Measurements from ENCODE around the gene TRIP13.

The TRIP13 gene

DNA sequence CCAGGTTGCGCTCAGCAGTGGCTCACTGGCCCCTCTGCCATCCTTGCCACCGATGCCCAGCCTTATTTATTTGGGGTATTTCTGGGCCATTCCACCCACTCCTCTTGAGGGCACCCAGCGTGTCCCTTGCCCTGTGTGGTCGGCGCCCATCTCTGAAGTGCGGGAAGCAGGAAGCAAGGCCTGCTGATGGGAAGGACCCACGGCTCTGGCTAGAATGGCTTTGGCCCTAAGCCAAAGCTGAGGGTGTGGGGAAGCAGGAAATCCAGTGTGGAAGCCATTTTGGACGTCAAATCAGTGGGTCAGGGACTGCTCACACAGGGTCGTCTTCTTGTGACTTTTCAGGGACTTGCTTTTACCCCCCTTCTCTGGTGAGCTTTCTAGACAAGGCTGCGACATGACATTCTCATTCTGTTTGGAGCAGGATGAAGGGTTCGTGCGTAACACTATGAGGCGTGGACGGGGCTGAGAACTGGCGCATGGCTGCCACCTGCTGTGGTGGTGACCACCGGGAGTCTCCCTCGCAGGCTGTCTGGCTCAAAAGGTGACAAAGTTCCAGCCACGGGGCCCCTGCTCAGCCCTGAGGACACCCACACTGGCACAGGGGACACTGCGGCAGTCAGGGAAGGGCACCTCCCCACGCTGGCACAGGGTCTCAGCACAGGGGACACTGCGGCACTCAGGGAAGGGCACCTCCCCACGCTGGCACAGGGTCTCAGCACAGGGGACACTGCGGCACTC, 65.2 kb downstream of the TRIP13 start:
- FAIRE-seq, result no peak

DNA sequence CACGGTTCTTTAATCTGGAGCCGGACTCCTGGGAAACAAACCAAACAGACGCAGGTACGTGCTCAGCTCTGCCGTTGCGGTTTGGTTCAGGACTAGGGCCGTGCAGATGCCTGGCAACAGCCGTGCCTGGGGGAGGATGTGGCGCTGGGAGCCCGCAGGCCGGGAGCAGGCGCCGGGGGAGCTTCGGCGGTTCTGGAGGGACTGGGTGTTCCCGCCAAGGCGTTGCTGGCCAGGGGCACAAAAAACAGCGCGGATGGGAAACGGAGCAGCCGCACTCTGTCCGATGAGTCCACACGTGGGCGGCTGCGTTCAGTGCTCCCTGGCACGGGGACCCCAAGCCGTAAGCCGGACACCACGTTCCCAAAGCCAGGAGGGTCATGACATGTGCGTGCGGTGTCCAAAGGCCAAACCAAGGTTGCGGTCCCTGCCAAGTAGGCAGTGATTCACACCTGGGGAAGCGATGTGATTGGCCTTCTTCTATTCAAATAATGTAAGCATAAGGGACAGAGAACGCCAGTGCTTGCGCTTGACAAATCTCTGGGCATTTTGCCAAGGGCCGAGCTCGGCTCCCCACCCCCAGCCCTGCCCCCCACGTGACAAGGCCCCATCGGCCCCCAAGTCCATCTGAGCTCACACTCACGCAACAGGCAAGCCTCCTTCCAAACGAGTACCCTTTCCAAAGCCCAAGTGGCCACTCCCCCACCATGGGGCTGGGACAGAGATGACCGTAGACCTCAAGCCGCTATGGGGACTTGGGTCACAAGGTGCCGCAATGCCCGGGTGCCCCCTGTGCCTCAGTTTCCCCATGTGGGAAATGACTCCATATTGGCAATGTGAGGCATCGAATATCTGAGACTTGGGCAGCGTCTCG, 66.3 kb downstream of the TRIP13 start:
- FAIRE-seq, result no peak

DNA sequence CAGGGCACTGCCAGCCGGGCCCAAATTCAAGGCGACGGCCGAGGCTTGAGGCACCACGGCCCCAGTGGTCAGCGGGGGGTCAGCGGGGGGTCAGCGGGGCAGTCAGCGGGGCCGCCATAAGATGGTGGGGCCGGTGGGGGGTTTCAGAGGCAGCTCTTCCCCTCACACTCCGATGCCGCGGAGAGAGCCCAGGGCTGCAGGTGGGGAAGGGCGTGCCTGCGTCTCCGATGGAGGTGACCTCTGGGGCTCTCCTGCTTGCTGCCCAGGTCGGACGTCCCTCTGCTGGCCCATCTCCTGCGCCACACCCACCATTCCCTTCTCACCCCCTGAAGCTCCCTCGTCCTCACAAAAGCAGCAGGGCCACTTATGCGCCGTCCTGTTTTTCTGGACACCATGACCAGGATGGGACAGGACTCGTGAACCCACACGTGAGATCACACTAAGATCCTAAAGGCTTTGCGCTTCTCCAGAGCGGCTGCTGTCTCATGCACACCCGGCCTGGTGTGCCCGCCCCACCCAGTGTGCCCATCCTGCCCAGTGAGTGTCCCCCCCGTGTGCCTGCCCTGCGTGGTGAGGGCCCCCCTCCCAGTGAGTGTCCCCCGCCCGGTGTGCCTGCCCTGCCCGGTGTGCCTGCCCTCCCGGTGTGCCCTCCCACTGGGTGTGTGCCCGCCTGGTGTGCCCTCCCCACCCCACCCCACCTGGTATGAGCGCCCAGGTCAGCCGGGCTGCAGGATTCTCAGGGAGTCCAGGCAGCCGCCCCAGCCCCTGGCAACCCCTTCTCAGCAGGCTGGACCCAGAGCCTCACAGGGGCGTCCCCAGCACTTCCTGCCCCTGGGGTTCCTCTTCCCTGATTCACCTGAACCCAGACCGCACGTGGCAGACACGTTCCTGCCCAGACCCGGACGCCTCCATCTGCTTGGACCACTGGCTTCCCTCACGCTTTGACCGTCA, 67.2 kb downstream of the TRIP13 start:
- no peak for FAIRE-seq

DNA sequence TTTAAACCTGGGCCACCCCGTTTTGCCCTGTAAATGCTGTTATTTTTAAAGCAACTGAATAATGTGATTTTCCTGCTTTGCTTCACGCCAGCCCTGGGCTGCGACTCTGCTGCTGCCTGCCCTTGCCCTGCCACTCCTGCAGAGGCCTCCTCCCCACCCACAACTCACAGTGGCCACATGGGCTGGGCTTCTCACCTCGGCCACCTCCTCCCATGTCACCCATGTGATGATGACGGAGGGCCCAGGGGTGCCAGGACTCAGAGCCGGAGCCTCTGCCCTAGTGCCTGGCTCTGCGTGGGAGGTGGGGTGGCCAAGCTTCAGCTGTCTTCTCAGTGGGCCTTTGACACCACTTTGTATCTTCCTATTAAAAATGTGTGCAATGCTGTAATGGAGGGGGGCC, 67.9 kb downstream of the TRIP13 start:
- FAIRE-seq, result no peak

DNA sequence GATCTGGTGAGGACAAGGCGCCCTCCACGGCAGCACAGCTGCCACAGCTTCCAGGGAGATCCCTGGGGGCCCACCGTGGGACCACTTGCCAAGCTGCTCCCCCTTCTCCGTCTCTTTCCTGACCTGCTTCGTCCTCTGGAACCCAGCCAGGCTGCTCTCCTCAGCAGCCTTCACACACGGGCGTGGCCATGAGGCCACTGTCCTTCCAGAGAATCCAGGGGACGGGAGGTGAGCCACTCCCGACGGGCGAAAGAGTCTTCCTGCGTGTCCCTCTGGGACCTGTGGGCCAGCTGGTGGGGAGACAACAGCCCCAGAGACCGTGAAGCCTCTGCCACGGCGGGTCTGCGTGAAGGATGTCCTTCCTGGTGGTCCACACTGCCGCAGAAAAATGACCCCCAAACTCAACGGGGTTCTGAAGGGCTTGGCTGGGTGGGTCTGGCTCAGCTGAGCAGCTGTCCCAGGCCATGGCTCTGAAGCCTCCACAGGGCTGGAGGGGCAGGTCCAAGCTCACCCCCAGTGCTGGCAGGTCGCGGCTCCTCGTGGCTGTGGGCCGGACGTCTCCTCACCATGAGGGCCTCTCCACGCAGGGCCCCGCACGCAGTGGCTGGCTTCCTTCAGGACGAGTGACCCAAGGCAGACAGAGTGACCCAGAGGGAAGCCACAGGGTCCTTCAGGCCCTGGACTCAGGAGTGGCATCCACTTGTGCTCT, 68.5 kb downstream of the TRIP13 start:
- no peak for FAIRE-seq

DNA sequence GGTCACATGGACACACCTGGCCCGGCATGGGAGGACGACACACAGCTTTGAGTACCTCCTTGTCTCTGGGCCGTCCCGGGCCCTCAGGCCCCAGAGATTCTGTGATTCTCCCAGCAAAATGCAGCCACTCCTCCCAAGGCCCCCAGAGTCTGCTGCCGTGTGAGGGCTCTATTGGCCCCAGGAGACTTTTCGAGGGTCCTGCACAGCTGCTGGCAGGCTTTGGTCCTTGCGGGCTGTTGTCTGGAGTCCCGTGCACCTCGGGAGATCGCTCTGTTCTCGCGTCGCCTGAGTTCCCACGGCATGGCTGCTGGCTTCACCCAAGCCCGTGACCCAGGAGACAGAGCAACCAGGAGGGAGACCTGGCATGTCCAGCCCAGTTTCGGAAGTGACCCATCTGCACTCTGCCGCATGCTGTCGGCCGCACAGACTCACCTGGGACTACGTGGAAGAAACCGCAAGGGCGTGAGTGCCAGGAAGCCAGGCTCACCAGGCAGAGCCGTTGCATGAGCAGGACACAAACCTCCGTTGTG, 69.1 kb downstream of the TRIP13 start:
- no peak for FAIRE-seq

DNA sequence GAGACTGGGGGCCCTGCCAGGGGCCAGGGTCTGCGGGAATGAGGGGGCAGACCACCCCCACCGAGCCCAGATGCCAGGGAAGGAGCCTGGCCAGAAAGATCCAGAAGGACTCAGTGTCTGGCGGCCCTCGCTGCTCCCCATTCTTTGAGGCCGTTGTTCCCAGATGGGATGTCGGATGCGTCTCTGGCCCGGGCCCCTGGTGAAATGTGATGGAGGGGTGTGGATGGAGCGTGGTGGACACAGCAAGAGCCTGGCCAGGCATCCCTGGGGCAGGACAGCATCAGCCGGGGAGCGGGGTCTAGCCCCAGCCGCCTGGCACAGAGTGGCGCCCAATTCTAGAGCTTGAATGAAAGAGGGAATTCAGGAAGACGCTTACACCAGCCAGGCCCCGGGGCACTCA, 69.7 kb downstream of the TRIP13 start:
- no peak for FAIRE-seq

DNA sequence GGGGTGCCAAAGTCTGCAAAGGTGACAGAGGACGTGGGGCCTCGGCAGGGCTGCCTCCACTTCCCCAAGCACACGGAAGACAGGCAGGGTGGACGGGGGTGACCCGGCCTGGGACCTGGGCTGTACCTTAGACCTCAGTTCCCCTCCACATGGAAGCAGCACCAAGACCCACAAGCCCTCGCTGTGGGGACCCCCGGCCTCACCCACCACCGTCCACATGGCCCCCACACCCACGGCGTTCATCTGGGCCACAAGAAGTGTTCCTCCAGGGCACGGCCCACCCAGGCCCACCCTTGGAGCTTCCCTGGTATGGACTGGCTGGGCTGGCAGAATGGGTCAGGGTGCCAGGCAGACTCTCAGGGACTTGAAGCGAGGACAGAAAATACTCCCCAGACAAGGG, 70.1 kb downstream of the TRIP13 start:
- FAIRE-seq, result no peak

DNA sequence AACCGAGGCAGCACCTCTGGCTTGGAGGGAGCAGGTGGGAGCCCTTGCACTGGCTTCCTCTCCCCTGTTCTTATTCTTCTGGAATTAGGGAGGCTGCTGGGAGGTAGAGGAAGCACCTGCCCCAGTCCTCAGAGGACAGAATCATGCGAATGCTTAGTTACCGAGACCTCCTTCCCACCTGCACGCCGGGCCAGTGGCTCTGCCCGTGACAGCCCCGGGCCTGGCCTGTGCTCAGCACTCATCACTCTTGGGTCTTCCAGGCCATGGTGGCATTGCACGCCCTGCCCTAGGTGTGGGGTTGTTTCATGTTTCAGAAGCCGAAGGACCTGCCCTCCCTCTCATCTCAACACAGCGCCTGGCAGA, 70.6 kb downstream of the TRIP13 start:
- FAIRE-seq, result no peak

DNA sequence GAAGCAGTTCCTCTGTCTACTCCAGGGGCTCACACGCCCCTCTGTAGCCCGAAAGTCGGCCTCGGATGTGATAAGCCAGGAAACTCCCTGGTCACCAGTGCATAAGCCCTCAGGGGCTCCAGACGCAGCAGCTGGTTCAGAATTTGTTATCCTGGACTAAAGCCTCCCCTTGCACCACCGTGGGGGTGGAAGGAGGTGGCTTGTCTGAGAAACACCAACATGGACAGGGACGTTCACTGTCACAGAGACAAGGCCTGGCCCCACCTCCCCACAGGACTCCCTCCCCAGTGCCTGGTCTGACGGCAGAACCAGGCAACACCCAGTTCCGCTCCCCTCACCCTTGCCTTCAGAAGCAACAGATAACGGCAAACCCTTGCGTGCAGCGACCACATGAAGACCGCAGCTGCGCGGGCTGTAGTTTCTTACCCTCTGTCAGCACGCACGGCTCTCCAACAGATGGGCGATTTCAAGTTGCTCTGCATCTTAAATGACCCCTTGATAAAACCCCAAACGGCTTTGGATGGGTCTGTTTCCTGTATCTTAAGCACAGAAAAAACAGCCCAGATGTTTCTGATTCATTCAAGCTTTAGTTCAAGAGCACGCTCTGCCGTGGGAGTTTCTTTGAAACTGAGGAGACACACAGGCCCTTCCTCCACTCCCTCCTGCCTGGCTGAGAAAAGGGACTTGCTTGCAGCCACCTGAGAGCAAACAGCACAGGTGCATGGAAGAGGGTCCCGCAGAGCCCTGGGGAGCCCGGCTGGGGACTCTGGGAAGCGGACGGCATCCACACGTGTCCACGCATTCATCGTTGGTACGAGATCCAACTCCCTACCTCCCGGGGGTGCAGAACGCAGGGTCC, 71.2 kb downstream of the TRIP13 start:
- FAIRE-seq, result no peak

DNA sequence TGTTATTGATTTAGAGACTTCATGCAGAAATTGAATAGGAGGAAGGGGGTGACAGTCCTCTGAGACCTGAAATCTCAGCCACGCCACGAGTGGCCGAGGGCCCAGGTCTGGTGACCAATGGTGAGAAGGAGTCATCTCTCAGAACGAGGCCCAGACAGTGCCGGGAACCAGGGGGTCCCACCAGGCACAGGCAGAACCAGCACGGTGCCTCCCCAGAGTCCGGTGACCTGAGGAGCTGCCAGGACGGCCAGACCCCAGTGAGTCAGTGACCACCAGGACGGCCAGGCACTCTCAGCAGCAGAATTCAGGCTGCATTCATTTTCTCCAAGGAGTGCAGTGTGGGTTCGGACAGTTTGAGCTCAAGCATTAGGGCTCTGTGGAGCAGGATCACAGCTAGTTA, 72.1 kb downstream of the TRIP13 start:
- FAIRE-seq, result no peak

DNA sequence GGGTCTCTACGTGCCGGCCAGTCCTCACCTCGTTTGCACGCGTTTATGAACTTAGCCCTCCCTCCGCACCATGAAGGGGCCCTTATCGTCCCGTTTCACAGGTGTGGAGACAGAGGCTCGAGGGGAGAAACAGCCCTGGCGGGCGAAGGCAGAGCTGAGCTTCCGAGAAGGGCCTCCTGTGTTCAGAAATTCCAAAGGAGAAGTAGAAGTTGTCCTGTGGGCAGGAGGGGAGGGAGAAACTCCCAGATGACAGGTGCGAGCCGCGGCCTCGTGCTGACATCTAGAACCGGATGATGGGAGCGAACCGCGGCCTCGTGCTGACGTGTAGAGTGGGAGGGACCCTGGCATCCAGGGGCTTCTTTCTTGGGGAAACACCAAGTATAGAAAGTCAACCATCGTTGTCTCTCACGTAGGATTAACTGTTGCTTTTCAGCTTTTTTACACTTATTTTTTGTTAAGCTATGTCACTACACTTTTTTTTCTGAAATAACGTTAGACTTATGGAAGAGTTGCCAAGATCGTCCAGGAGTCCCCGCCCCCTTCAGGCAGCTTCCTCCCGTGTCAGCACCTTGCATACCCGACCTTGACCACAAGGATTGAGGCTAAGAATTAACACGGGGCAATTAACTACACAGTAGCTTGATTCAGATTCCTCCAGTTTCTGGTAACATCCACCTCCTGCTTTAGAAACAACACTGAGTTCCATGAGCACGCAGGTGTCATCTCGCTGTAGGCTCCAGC, 73.1 kb downstream of the TRIP13 start:
- FAIRE-seq, result no peak

DNA sequence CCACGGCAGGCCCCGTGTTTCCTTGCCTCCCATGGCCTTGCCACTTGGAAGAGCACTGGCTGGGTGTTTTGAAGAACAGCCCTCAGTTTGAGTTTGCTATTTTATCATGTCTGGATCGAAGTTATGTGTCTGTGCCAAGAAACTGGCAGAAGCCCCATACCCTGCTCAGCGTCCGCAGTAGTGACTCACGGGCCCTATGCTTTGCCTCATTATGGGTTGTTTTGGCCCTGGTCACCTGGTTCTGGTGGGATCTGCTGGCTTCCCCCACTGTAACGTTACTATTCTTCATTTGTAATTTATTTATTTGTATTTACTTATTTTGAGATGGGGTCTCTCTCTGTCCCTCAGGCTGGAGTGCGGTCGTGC, 73.6 kb downstream of the TRIP13 start:
- FAIRE-seq, result no peak

DNA sequence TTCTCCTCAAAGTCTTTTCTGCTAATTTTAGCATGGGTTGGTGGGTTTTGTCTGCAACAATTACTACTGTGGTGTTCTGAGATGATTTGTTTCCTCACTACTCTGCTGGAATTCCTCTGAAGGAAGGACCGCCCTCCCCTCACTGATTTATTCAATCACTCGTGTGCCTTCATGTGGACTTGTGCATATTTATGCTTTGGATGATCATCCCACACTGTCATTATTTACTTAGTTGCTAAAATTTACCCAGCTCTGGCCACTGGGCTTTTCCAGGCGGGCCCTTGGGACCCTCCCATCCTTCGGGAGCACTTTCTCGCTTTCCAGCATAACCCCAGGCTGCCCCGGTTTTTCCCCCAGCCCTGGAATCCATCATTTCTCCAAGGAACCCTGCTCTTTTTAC, 74.3 kb downstream of the TRIP13 start:
- no peak for FAIRE-seq

All from islet of Langerhans (tissue), 1 donor.